Measurements from ENCODE around the gene MAS1L. TPM values are rescaled to one million over a fixed set of nuclear protein-coding genes. Genes with fewer than 3 reads are reported as not detected.

MAS1L gene
- polyA plus RNA-seq, 3 donors, result not detected

- Histone ChIP-seq H3K27me3 (ENCODE audit: control insufficient read depth in 2 of 2, insufficient read depth in 2 of 2, low read length in 2 of 2) (no peaks in the 10 kb centered on the region), H3K9ac (ENCODE audit: insufficient read depth, low read length, poor library complexity, severe bottlenecking) (no peak overlapping the region), H3K4me2 (replicated peaks; ENCODE audit: extremely low read depth, low read length, poor library complexity, severe bottlenecking) (no peak overlapping the region), H3K4me1 (ENCODE audit: control insufficient read depth in 1 of 2, insufficient read depth in 2 of 2, low read length in 2 of 2) (no peaks in the 10 kb centered on the region), H2AFZ (ENCODE audit: insufficient read depth, low read depth, low read length, poor library complexity, severe bottlenecking) (no peak overlapping the region), H3K79me2 (ENCODE audit: insufficient read depth, low read length) (no peaks in the 10 kb centered on the region), H3K36me3 (replicated peaks in 1 of 2; ENCODE audit: control insufficient read depth in 1 of 2, insufficient read depth in 2 of 2, low read length in 2 of 2) (no peaks in the 10 kb centered on the region), H3K9me3 (replicated peaks in 1 of 2; ENCODE audit: control insufficient read depth in 1 of 2, insufficient read depth in 1 of 2, low read length in 2 of 2) (no peaks in the 10 kb centered on the region), H3K4me3 (replicated peaks in 1 of 3; ENCODE audit: low read depth in 2 of 3, low read length in 3 of 3) (no peak overlapping the region), H3K27ac (ENCODE audit: low read depth in 1 of 2, low read length in 2 of 2) (no peak overlapping the region), H4K20me1 (ENCODE audit: insufficient read depth, low read length) (no peaks in the 10 kb centered on the region)
- TF ChIP-seq, protein P1, sequence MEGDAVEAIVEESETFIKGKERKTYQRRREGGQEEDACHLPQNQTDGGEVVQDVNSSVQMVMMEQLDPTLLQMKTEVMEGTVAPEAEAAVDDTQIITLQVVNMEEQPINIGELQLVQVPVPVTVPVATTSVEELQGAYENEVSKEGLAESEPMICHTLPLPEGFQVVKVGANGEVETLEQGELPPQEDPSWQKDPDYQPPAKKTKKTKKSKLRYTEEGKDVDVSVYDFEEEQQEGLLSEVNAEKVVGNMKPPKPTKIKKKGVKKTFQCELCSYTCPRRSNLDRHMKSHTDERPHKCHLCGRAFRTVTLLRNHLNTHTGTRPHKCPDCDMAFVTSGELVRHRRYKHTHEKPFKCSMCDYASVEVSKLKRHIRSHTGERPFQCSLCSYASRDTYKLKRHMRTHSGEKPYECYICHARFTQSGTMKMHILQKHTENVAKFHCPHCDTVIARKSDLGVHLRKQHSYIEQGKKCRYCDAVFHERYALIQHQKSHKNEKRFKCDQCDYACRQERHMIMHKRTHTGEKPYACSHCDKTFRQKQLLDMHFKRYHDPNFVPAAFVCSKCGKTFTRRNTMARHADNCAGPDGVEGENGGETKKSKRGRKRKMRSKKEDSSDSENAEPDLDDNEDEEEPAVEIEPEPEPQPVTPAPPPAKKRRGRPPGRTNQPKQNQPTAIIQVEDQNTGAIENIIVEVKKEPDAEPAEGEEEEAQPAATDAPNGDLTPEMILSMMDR (IDR thresholded peaks at IDR 0.05), result no peak
- intact Hi-C loops (cut with micrococcal nuclease), result no loop called here
- DNase-seq, result no peak
- Mint-ChIP-seq H3K4me3 (no peak overlapping the region), H3K27ac (no peak overlapping the region), H3K27me3 (ENCODE audit: low read depth in 3 of 3) (peaks cover 0 to 9% (median 2%) of the 10 kb centered on the region in 3 donors), H3K36me3 (no peaks in the 10 kb centered on the region), H3K9me3 (peaks cover 0 to 1% (median 0%) of the 10 kb centered on the region in 7 donors), H3K4me1 (no peaks in the 10 kb centered on the region)
- WGBS (ENCODE audit: insufficient coverage), result 100% methylated on average over 5 of the region's 8 CpGs
Observed at GRCh38 chr6:29500594-29500993, 12.8 kb upstream of the MAS1L start.

DNA sequence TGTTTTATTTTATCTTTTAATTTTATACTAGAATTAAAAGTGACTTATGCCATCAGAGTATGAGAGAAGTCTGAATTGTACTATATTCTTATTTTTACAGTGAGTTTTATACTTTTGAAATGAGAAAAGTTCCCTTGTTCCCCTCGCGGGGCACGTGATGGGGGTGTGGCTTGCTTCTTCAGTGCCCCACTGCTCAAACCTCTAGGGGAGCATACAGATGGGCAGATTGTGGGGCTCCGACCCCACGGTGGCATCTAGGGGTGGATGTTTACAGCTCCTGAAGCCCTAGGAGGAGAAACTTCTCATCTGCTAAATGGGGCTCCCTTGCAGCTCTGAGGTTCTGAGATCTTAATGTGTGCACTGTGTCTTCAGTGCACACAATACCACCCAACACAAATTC, 11.9 kb upstream of the MAS1L start:
- H3K9me3 ChIP-seq (replicated peaks in 1 of 2; ENCODE audit: control insufficient read depth in 1 of 2, insufficient read depth in 1 of 2, low read length in 2 of 2), result no peaks in the 10 kb centered on the region
- no peak overlapping the region for H2AFZ ChIP-seq (ENCODE audit: insufficient read depth, low read depth, low read length, poor library complexity, severe bottlenecking)
- no peak overlapping the region for H3K4me3 Mint-ChIP-seq
- no peak overlapping the region for H3K9ac ChIP-seq (ENCODE audit: insufficient read depth, low read length, poor library complexity, severe bottlenecking)
- no peaks in the 10 kb centered on the region for H3K36me3 Mint-ChIP-seq
- H3K4me3 ChIP-seq (replicated peaks in 1 of 3; ENCODE audit: low read depth in 2 of 3, low read length in 3 of 3), result no peak overlapping the region
- no peak overlapping the region for H3K4me2 ChIP-seq (replicated peaks; ENCODE audit: extremely low read depth, low read length, poor library complexity, severe bottlenecking)
- no peaks in the 10 kb centered on the region for H3K36me3 ChIP-seq (replicated peaks in 1 of 2; ENCODE audit: control insufficient read depth in 1 of 2, insufficient read depth in 2 of 2, low read length in 2 of 2)
- no peak overlapping the region for H3K27ac Mint-ChIP-seq
- no peaks in the 10 kb centered on the region for H3K27me3 ChIP-seq (ENCODE audit: control insufficient read depth in 2 of 2, insufficient read depth in 2 of 2, low read length in 2 of 2)
- peaks cover 0 to 9% (median 0%) of the 10 kb centered on the region in 3 donors for H3K27me3 Mint-ChIP-seq (ENCODE audit: low read depth in 3 of 3)
- peaks cover 0 to 1% (median 0%) of the 10 kb centered on the region in 7 donors for H3K9me3 Mint-ChIP-seq
- WGBS (ENCODE audit: insufficient coverage), result 61% methylated on average over 3 of the region's 5 CpGs
- no peaks in the 10 kb centered on the region for H3K4me1 Mint-ChIP-seq
- TF ChIP-seq, protein P1 (IDR thresholded peaks at IDR 0.05), result no peak
- DNase-seq, result no peak
- H4K20me1 ChIP-seq (ENCODE audit: insufficient read depth, low read length), result no peaks in the 10 kb centered on the region
- H3K79me2 ChIP-seq (ENCODE audit: insufficient read depth, low read length), result no peaks in the 10 kb centered on the region
- no peaks in the 10 kb centered on the region for H3K4me1 ChIP-seq (ENCODE audit: control insufficient read depth in 1 of 2, insufficient read depth in 2 of 2, low read length in 2 of 2)
- H3K27ac ChIP-seq (ENCODE audit: low read depth in 1 of 2, low read length in 2 of 2), result no peak overlapping the region
- intact Hi-C loops (cut with micrococcal nuclease), result no loop called here
